ENCODE data around the gene EZH2. TPM values are rescaled to one million over a fixed set of nuclear protein-coding genes. Genes with fewer than 3 reads are reported as not detected.

Gene EZH2
- polyA plus RNA-seq, 1 of the 3 experiments (the other 2 are of a cell fraction): 30.6 TPM

- Histone ChIP-seq H3K4me2 (no peak overlapping the region), H2AFZ (ENCODE audit: low read depth) (no peak overlapping the region), H3K9me2 (no peaks in the 10 kb centered on the region), H3K36me3 (replicated peaks in 1 of 2; ENCODE audit: control insufficient read depth in 1 of 2, insufficient read depth in 2 of 2, low read length in 1 of 2) (peaks cover 9 to 12% of the 10 kb centered on the region in 2 experiments), H3K4me1 (ENCODE audit: control insufficient read depth in 1 of 2, insufficient read depth in 2 of 2, low read depth in 1 of 2, low read length in 1 of 2) (peaks cover 0 to 4% of the 10 kb centered on the region in 2 experiments; a peak in 2 of 4 replicates), H3K27me3 (ENCODE audit: insufficient read depth) (no peaks in the 10 kb centered on the region), H3K27ac (ENCODE audit: low read depth in 2 of 2, low read length in 1 of 2) (no peak overlapping the region), H3K4me3 (ENCODE audit: low read depth in 2 of 2, low read length in 1 of 2) (no peak overlapping the region), H3K9ac (no peak overlapping the region), H3K9me3 (no peaks in the 10 kb centered on the region), H4K20me1 (ENCODE audit: insufficient read depth) (no peaks in the 10 kb centered on the region), H3K79me2 (ENCODE audit: insufficient read depth) (peaks cover 99% of the 10 kb centered on the region), H3F3A (replicated peaks; ENCODE audit: insufficient read depth) (peaks cover 16% of the 10 kb centered on the region)
- ChIA-PET POLR2A (no interaction called here), CTCF (interaction anchor here (1.4 kb wide), 1 partner anchor 17 kb away, joined by 4 read pairs; no protein-coding TSS in a partner anchor)
- 97% methylated on average over 2 of the region's 2 CpGs for WGBS (ENCODE audit: low lambda C conversion rate)
- TF ChIP-seq EZH2phosphoT487 (IDR thresholded peaks at IDR 0.05; ENCODE audit: borderline replicate concordance, low read depth): no peak
- no peak for TF ChIP-seq MEF2A (IDR thresholded peaks at IDR 0.05; ENCODE audit: borderline replicate concordance, low read depth)
- no peak for TF ChIP-seq ZBTB33 (IDR thresholded peaks at IDR 0.05; ENCODE audit: borderline replicate concordance, low read depth)
- no peak for TF ChIP-seq PBX3 (IDR thresholded peaks at IDR 0.05)
- no peak for DNase-seq
Measured at GRCh38 chr7:148838905-148839304, 45.2 kb downstream of the EZH2 start.

GRCh38 chr7:148835854-148836253 is 48.2 kb downstream of the EZH2 start:
- peaks cover 18 to 23% of the 10 kb centered on the region in 2 experiments for H3K36me3 ChIP-seq (replicated peaks in 1 of 2; ENCODE audit: control insufficient read depth in 1 of 2, insufficient read depth in 2 of 2, low read length in 1 of 2)
- no peak overlapping the region for H3K4me2 ChIP-seq
- no peak overlapping the region for H3K4me3 ChIP-seq (ENCODE audit: low read depth in 2 of 2, low read length in 1 of 2)
- DNase-seq: no peak
- peaks cover 0 to 4% of the 10 kb centered on the region in 2 experiments; a peak in 2 of 4 replicates for H3K4me1 ChIP-seq (ENCODE audit: control insufficient read depth in 1 of 2, insufficient read depth in 2 of 2, low read depth in 1 of 2, low read length in 1 of 2)
- 98% methylated on average over 4 of the region's 4 CpGs for WGBS (ENCODE audit: low lambda C conversion rate)
- H3K79me2 ChIP-seq (ENCODE audit: insufficient read depth): peaks cover 97% of the 10 kb centered on the region
- no peak overlapping the region for H3K27ac ChIP-seq (ENCODE audit: low read depth in 2 of 2, low read length in 1 of 2)
- no peak overlapping the region for H2AFZ ChIP-seq (ENCODE audit: low read depth)
- H3K9me2 ChIP-seq: no peaks in the 10 kb centered on the region
- H3K9me3 ChIP-seq: no peaks in the 10 kb centered on the region
- ChIA-PET POLR2A (no interaction called here), CTCF (interaction anchor here (0.6 to 3.0 kb wide), 6 partner anchors 10 to 170 kb away, joined by 3 to 15 read pairs (median 4); partner anchors contain the start of gene EZH2)
- peaks cover 2% of the 10 kb centered on the region; the same call in 1 of the 2 replicates for H4K20me1 ChIP-seq (ENCODE audit: insufficient read depth)
- H3K27me3 ChIP-seq (ENCODE audit: insufficient read depth): no peaks in the 10 kb centered on the region
- H3K9ac ChIP-seq: no peak overlapping the region
- H3F3A ChIP-seq (replicated peaks; ENCODE audit: insufficient read depth): peaks cover 14% of the 10 kb centered on the region
- TF ChIP-seq PBX3 (IDR thresholded peaks at IDR 0.05) (no peak), CHD2 (IDR thresholded peaks at IDR 0.05; ENCODE audit: low read length, partially characterized antibody) (no peak), FOXJ3 (CRISPR knock-in tag; IDR thresholded peaks at IDR 0.05) (no peak), USF2 (IDR thresholded peaks at IDR 0.05; ENCODE audit: borderline replicate concordance, low read depth, low read length) (no peak), TEAD4 (IDR thresholded peaks at IDR 0.05; ENCODE audit: borderline replicate concordance, insufficient read depth) (no peak), GABPA (IDR thresholded peaks at IDR 0.05; ENCODE audit: low read depth) (no peak), REST (IDR thresholded peaks at IDR 0.05; ENCODE audit: low read depth, low read length) (no peak), GATA2 (CRISPR knock-in tag; IDR thresholded peaks at IDR 0.05) (no peak), ZBTB33 (IDR thresholded peaks at IDR 0.05; ENCODE audit: borderline replicate concordance, low read depth) (no peak)

All from SK-N-SH (cell line).